Mesenchymal stem cell (in vitro differentiated cells and primary cell): ENCODE data around the gene GNB3.

Experiments used
- DNase-seq: peaks from one replicate; pipeline ENCODE4 v3.0.0-alpha.2; 2013
- H2AFZ ChIP-seq: one replicate; pipeline ENCODE4 v1.6.1; 2013; ENCODE audit warnings: low read depth, mild to moderate bottlenecking, control low read depth, inconsistent platforms, low read length, moderate library complexity
- H2AK5ac ChIP-seq: 2 replicates; pipeline ENCODE4 v1.6.1; 2013; ENCODE audit warnings: low read length, moderate library complexity, mild to moderate bottlenecking, inconsistent platforms; ENCODE audit not compliant: severe bottlenecking
- H2BK120ac ChIP-seq: one replicate; pipeline ENCODE4 v1.6.1; 2013; ENCODE audit warnings: low read depth, mild to moderate bottlenecking, inconsistent platforms, low read length, moderate library complexity
- H2BK12ac ChIP-seq, 2 experiments: one replicate each; pipeline ENCODE4 v1.6.1; 2013; ENCODE audit warnings: inconsistent platforms in 2 of 2, low read length in 2 of 2, mild to moderate bottlenecking in 2 of 2, moderate library complexity in 2 of 2, control low read depth in 1 of 2
- H2BK15ac ChIP-seq: one replicate; pipeline ENCODE4 v1.6.1; 2013; ENCODE audit warnings: mild to moderate bottlenecking, low read depth, inconsistent platforms; ENCODE audit not compliant: poor library complexity, severe bottlenecking
- H2BK5ac ChIP-seq: 2 replicates; pipeline ENCODE4 v1.6.1; 2013; ENCODE audit warnings: low read depth, mild to moderate bottlenecking, low read length, control low read depth, inconsistent platforms; ENCODE audit not compliant: poor library complexity, severe bottlenecking
- H3K14ac ChIP-seq, 2 experiments: one replicate each; pipeline ENCODE4 v1.6.1; 2013; ENCODE audit warnings: inconsistent platforms in 2 of 2, low read length in 2 of 2, control low read depth in 1 of 2, mild to moderate bottlenecking in 1 of 2, moderate library complexity in 1 of 2
- H3K18ac ChIP-seq, 2 experiments: one replicate each; pipeline ENCODE4 v1.6.1; 2013; ENCODE audit warnings: inconsistent platforms in 2 of 2, low read length in 2 of 2, control low read depth in 1 of 2, low read depth in 1 of 2, mild to moderate bottlenecking in 1 of 2
- H3K23ac ChIP-seq, 2 experiments: one replicate each; pipeline ENCODE4 v1.6.1; 2013; ENCODE audit warnings: inconsistent platforms in 2 of 2, low read length in 2 of 2, mild to moderate bottlenecking in 2 of 2, moderate library complexity in 2 of 2, control low read depth in 1 of 2
- H3K27ac ChIP-seq: 2 replicates; pipeline ENCODE4 v1.5.1; 2013; ENCODE audit warnings: mild to moderate bottlenecking, moderate library complexity, low read length, control low read depth, inconsistent platforms; ENCODE audit not compliant: poor library complexity, severe bottlenecking
- H3K27me3 ChIP-seq, 2 experiments: 2 replicates each; pipeline versions ENCODE4 v1.6.1 to v1.7.0; 2013; ENCODE audit warnings: low read length in 2 of 2, mild to moderate bottlenecking in 2 of 2, moderate library complexity in 2 of 2, control low read depth in 1 of 2, inconsistent platforms in 1 of 2; ENCODE audit not compliant: control insufficient read depth in 1 of 2, insufficient read depth in 1 of 2
- H3K36me3 ChIP-seq, 2 experiments: 2 replicates each; pipeline versions ENCODE4 v1.6.1 to v1.7.0; 2013; ENCODE audit warnings: low read length in 2 of 2, control low read depth in 1 of 2, inconsistent platforms in 1 of 2, low read depth in 1 of 2, mild to moderate bottlenecking in 1 of 2; ENCODE audit not compliant: insufficient read depth in 2 of 2, control insufficient read depth in 1 of 2
- H3K4ac ChIP-seq, 2 experiments: one replicate each; pipeline ENCODE4 v1.6.1; 2013; ENCODE audit warnings: inconsistent platforms in 2 of 2, low read length in 2 of 2, mild to moderate bottlenecking in 2 of 2, moderate library complexity in 2 of 2, control low read depth in 1 of 2, low read depth in 1 of 2
- H3K4me1 ChIP-seq: 2 replicates; pipeline ENCODE4 v1.6.1; 2013; ENCODE audit warnings: low read depth, low read length, control low read depth; ENCODE audit not compliant: control insufficient read depth, insufficient read depth
- H3K4me2 ChIP-seq: 2 replicates; pipeline ENCODE4 v1.6.1; 2013; ENCODE audit warnings: low read length, mild to moderate bottlenecking, inconsistent platforms; ENCODE audit not compliant: poor library complexity, severe bottlenecking
- H3K4me3 ChIP-seq, 2 experiments: 2 replicates each; pipeline versions ENCODE4 v1.5.1 to v1.7.0; 2013; ENCODE audit warnings: low read length in 2 of 2, mild to moderate bottlenecking in 2 of 2, control low read depth in 1 of 2, low read depth in 1 of 2; ENCODE audit not compliant: insufficient read depth in 1 of 2
- H3K79me1 ChIP-seq: replicated peaks from 2 replicates; pipeline ENCODE4 v1.6.1; 2013; ENCODE audit warnings: mild to moderate bottlenecking, control low read depth, low read length, inconsistent platforms; ENCODE audit not compliant: poor library complexity, severe bottlenecking
- H3K9ac ChIP-seq: 2 replicates; pipeline ENCODE4 v1.7.0; 2013; ENCODE audit warnings: mild to moderate bottlenecking, low read length, moderate library complexity
- H3K9me3 ChIP-seq: 2 replicates; pipeline ENCODE4 v1.7.0; 2013; ENCODE audit warnings: mild to moderate bottlenecking, low read length; ENCODE audit not compliant: control insufficient read depth
- H4K8ac ChIP-seq: one replicate; pipeline ENCODE4 v1.6.1; 2013; ENCODE audit warnings: inconsistent platforms, mild to moderate bottlenecking, low read length, moderate library complexity
- H4K91ac ChIP-seq: one replicate; pipeline ENCODE4 v1.6.1; 2013; ENCODE audit warnings: mild to moderate bottlenecking, low read length, inconsistent platforms
- WGBS: methylation state at CpG from one replicate; pipeline ENCODE4 v1.1.7; 2013; ENCODE audit warnings: mixed read lengths; 5-methylcytosine and 5-hydroxymethylcytosine counted together

Gene GNB3

GRCh38 chr12:6825398-6826124 is 15.2 kb upstream of the GNB3 start:
- Histone ChIP-seq H4K8ac (peak overlapping the region; percentile 4), H3K4me3 (peak overlapping the region in 1 of 2 experiments; percentile 72), H3K79me1 (peaks cover 23% of the 10 kb centered on the region), H2BK5ac (no peak overlapping the region), H3K4me2 (peak overlapping the region; percentile 4), H3K9ac (peak overlapping the region; percentile 59), H2AK5ac (no peak overlapping the region), H2BK12ac (peak overlapping the region in 1 of 2 experiments; percentile 4), H3K36me3 (peaks cover 1 to 14% of the 10 kb centered on the region in 2 experiments), H3K18ac (peak overlapping the region; percentile 1 to 35), H2AFZ (no peak overlapping the region), H3K27me3 (peaks cover 17 to 26% of the 10 kb centered on the region in 2 experiments), H2BK120ac (no peak overlapping the region), H3K23ac (no peak overlapping the region), H4K91ac (peak overlapping the region; percentile 0), H3K27ac (no peak overlapping the region), H3K14ac (no peak overlapping the region), H2BK15ac (no peak overlapping the region), H3K4ac (no peak overlapping the region), H3K9me3 (no peaks in the 10 kb centered on the region), H3K4me1 (peaks cover 52% of the 10 kb centered on the region)
- DNase-seq: peak; percentile 89
- 7% methylated on average over 19 of the region's 19 CpGs for WGBS

- H2BK15ac ChIP-seq: peak overlapping the region; percentile 89
- no peak overlapping the region for H3K4ac ChIP-seq
- H4K91ac ChIP-seq: peak overlapping the region; percentile 40
- no peak for DNase-seq
- peaks cover 8 to 21% of the 10 kb centered on the region in 2 experiments for H3K36me3 ChIP-seq
- H2BK12ac ChIP-seq: peak overlapping the region in 1 of 2 experiments; percentile 82
- WGBS: 72% methylated on average over 17 of the region's 17 CpGs
- peak overlapping the region; percentile 56 for H4K8ac ChIP-seq
- H3K9me3 ChIP-seq: no peaks in the 10 kb centered on the region
- H2AFZ ChIP-seq: no peak overlapping the region
- peak overlapping the region; percentile 69 for H3K9ac ChIP-seq
- no peak overlapping the region for H3K14ac ChIP-seq
- peaks cover 17 to 19% of the 10 kb centered on the region in 2 experiments for H3K27me3 ChIP-seq
- no peak overlapping the region for H3K18ac ChIP-seq
- no peak overlapping the region for H2BK120ac ChIP-seq
- no peak overlapping the region for H2BK5ac ChIP-seq
- no peak overlapping the region for H3K23ac ChIP-seq
- peak overlapping the region; percentile 34 for H2AK5ac ChIP-seq
- H3K4me1 ChIP-seq: peaks cover 47% of the 10 kb centered on the region
- H3K79me1 ChIP-seq: peaks cover 28% of the 10 kb centered on the region
- H3K27ac ChIP-seq: no peak overlapping the region
- no peak overlapping the region for H3K4me2 ChIP-seq
- no peak overlapping the region for H3K4me3 ChIP-seq
These were observed 14.5 kb upstream of the GNB3 start for GRCh38 chr12:6826125-6826733.

- Histone ChIP-seq H2AFZ (no peak overlapping the region), H3K27me3 (peaks cover 16 to 18% of the 10 kb centered on the region in 2 experiments), H2BK5ac (no peak overlapping the region), H3K79me1 (peaks cover 34% of the 10 kb centered on the region), H3K23ac (no peak overlapping the region), H3K4me3 (no peak overlapping the region), H4K8ac (peak overlapping the region; percentile 46), H2BK15ac (peak overlapping the region; percentile 89), H2AK5ac (peak overlapping the region; percentile 8), H3K4me1 (peaks cover 44% of the 10 kb centered on the region), H2BK120ac (peak overlapping the region; percentile 58), H3K27ac (no peak overlapping the region), H3K9me3 (no peaks in the 10 kb centered on the region), H4K91ac (peak overlapping the region; percentile 87), H3K4me2 (no peak overlapping the region), H2BK12ac (peak overlapping the region; percentile 20 to 82), H3K36me3 (peaks cover 15 to 28% of the 10 kb centered on the region in 2 experiments), H3K9ac (peak overlapping the region; percentile 69), H3K4ac (peak overlapping the region; percentile 69 to 84), H3K14ac (peak overlapping the region in 1 of 2 experiments; percentile 19), H3K18ac (peak overlapping the region; percentile 74 to 84)
- no peak for DNase-seq
- 78% methylated on average over 18 of the region's 22 CpGs for WGBS
These were observed 13.8 kb upstream of the GNB3 start for GRCh38 chr12:6826734-6827436.
